ENCODE results near the gene ZNF480. TPM values are rescaled to one million over a fixed set of nuclear protein-coding genes. Genes with fewer than 3 reads are reported as not detected.
A peak's percentile ranks its signal among the peaks of the same experiment; 100 is the strongest.
"Not testable (repeated sequence)": the region's sequence is repeated elsewhere in the genome, so short reads cannot be mapped to it uniquely, and the experiment has no call there.

Gene ZNF480
- total RNA-seq, 1 donor from 2014 or later = 20.8 TPM

GRCh38 chr19:52274191-52274590, 22.8 kb upstream of the ZNF480 start:
- H3K4me3 ChIP-seq (ENCODE audit: low read depth, low read length) = no peak overlapping the region
- no peak for DNase-seq (ENCODE audit: low read depth)
- TF ChIP-seq, protein P1, sequence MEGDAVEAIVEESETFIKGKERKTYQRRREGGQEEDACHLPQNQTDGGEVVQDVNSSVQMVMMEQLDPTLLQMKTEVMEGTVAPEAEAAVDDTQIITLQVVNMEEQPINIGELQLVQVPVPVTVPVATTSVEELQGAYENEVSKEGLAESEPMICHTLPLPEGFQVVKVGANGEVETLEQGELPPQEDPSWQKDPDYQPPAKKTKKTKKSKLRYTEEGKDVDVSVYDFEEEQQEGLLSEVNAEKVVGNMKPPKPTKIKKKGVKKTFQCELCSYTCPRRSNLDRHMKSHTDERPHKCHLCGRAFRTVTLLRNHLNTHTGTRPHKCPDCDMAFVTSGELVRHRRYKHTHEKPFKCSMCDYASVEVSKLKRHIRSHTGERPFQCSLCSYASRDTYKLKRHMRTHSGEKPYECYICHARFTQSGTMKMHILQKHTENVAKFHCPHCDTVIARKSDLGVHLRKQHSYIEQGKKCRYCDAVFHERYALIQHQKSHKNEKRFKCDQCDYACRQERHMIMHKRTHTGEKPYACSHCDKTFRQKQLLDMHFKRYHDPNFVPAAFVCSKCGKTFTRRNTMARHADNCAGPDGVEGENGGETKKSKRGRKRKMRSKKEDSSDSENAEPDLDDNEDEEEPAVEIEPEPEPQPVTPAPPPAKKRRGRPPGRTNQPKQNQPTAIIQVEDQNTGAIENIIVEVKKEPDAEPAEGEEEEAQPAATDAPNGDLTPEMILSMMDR (conservative IDR thresholded peaks at IDR 0.05; ENCODE audit: low read depth, low read length) = no peak

- DNase-seq (ENCODE audit: low read depth) = no peak
- no peak overlapping the region for H3K4me3 ChIP-seq (ENCODE audit: low read depth, low read length)
- TF ChIP-seq, protein P1 (conservative IDR thresholded peaks at IDR 0.05; ENCODE audit: low read depth, low read length) = no peak
Observed at GRCh38 chr19:52275988-52276387, 21.0 kb upstream of the ZNF480 start.

- TF ChIP-seq, protein P1 (conservative IDR thresholded peaks at IDR 0.05; ENCODE audit: low read depth, low read length) = no peak
- no peak for DNase-seq (ENCODE audit: low read depth)
- H3K4me3 ChIP-seq (ENCODE audit: low read depth, low read length) = no peak overlapping the region
Observed at GRCh38 chr19:52277471-52277870, 19.5 kb upstream of the ZNF480 start.

- no peak for DNase-seq (ENCODE audit: low read depth)
- TF ChIP-seq, protein P1 (conservative IDR thresholded peaks at IDR 0.05; ENCODE audit: low read depth, low read length) = no peak
- no peak overlapping the region for H3K4me3 ChIP-seq (ENCODE audit: low read depth, low read length)
Observed at GRCh38 chr19:52286256-52286655, 10.7 kb upstream of the ZNF480 start.

DNA sequence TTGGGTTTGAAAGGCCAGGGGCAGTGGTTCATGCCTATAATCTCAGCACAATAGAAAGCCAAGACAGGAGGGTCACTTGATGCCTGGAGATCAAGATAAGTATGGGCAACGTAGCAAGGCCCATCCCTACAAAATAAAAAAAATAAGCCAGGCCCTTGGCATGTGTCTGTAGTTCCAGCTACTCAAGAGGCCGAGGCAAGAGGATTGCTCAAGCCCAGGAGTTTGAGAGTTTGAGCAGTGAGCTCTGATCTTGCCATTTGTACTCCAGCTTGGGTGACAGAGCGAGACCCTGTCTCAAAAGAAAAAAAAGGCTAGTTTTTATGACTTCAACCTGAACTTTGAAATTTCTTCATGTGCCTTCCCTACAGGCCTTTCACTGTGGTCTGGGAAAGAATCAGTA, 5.2 kb upstream of the ZNF480 start:
- no peak overlapping the region for H3K4me3 ChIP-seq (ENCODE audit: low read depth, low read length)
- TF ChIP-seq, protein P1 (conservative IDR thresholded peaks at IDR 0.05; ENCODE audit: low read depth, low read length) = no peak
- DNase-seq (ENCODE audit: low read depth) = no peak

DNA sequence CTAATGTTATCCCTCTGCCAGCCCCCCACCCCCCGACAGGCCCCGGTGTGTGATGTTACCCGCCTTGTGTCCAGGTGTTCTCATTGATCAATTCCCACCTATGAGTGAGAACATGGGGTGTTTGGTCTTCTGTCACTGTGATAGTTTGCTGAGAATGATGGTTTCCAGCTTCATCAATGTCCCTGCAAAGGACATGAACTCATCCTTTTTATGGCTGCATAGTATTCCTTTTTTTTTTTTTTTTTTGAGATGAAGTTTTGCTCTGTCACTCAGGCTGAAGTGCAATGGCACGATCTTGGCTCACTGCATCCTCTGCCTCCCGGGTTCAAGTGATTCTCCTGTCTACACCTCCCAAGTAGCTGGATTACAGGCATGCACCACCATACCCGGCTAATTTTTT, 4.0 kb upstream of the ZNF480 start:
- not testable (repeated sequence) for H3K4me3 ChIP-seq (ENCODE audit: low read depth, low read length); DNase-seq (ENCODE audit: low read depth)

DNA sequence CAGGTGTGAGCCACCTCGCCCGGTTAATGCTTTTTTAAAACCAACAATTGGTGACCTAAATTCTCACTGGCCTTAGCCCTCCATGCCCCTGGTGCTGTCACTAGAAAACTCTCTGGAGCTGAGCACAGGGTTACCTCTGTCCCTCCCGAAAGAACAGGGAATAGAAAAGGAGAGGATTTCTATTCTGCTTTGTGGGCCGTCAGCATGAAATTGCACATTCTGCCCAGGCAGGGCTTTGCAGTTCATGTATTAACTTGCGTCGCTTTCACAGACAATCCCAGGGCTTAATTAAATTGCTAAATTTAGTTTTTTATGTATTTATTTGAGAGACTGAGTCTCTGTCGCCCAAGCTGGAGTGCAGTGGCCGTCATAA, 583 bp upstream of the ZNF480 start:
- DNase-seq (ENCODE audit: low read depth) = no peak
- H3K4me3 ChIP-seq (ENCODE audit: low read depth, low read length) = peak overlapping the region; percentile 68
- TF ChIP-seq, protein P1 (conservative IDR thresholded peaks at IDR 0.05; ENCODE audit: low read depth, low read length) = no peak
